Mucosa of descending colon (tissue), 3 donors: ENCODE data around the gene PLIN4. TPM values are rescaled to one million over a fixed set of nuclear protein-coding genes. Genes with fewer than 3 reads are reported as not detected.
A peak's percentile ranks its signal among the peaks of the same experiment; 100 is the strongest.

Experiments
- ATAC-seq: fragments of 200-7000 bp; cut with Tn5 transposase; one replicate; pipeline ENCODE4 v1.9.1; 2020; ENCODE audit warnings: mild to moderate bottlenecking, moderate library complexity
- DNase-seq, 3 donors: peaks; one replicate each; pipeline ENCODE4 v3.0.0-alpha.2; 2020
- H3K36me3 ChIP-seq: fragments of 200-600 bp; one replicate; pipeline ENCODE4 v1.8.0; 2021; ENCODE audit warnings: low read depth, mild to moderate bottlenecking
- H3K4me1 ChIP-seq: fragments of 200-600 bp; one replicate; pipeline ENCODE4 v1.8.0; 2021; ENCODE audit warnings: low read depth, mild to moderate bottlenecking
- H3K4me3 ChIP-seq: fragments of 200-600 bp; one replicate; pipeline ENCODE4 v1.8.0; 2021; ENCODE audit warnings: mild to moderate bottlenecking
- H3K9me3 ChIP-seq: fragments of 200-600 bp; one replicate; pipeline ENCODE4 v1.8.0; 2021; ENCODE audit warnings: mild to moderate bottlenecking
- CTCF ChIP-seq: fragments of 200-600 bp; IDR thresholded peaks from one replicate; pipeline ENCODE4 v1.8.0; 2022; ENCODE audit warnings: antibody characterized with exemption, mild to moderate bottlenecking
- intact Hi-C, 2 donors: fragments of 100-400 bp; cut with DNase I in 1 of 2; cut with micrococcal nuclease in 1 of 2; formaldehyde crosslinking; loops; one replicate each; pipeline versions ENCODE4 v1.11.0 to v1.11.1; 2022; cut with DNase I, micrococcal nuclease
- total RNA-seq, 3 donors: library from RNA; stranded (reverse); fragmentation: NEBNext Ultra II Directional in 2 of 3; extraction: Animal tissue kit (Norgen Biotek cat#: 25700) in 2 of 3; gene quantifications; one replicate each; pipeline versions ENCODE4 v1.2.1 to v1.2.4, GENCODE V29; 2021 to 2023
- donor health status: DM: no; HTN: no; CAD: no; lungs with moderate emphysema.
- donor health status: DM: no; HTN: no; CAD: no.
- donor health status: DM: no; HTN: yes; CAD: no.

Gene PLIN4
- total RNA-seq, 3 donors from 2014 or later = 2.8 to 90.0 (median 3.4) TPM

GRCh38 chr19:4473011-4473762 lies 45.1 kb downstream of the PLIN4 start:
- intact Hi-C loops = no loop called here
- DNase-seq = no peak
- peaks cover 6% of the 10 kb centered on the region for H3K36me3 ChIP-seq
- peak overlapping the region; percentile 83 for H3K4me3 ChIP-seq
- H3K9me3 ChIP-seq = no peaks in the 10 kb centered on the region
- ATAC-seq = no peak
- no peak for TF ChIP-seq CTCF
- H3K4me1 ChIP-seq = peaks cover 12% of the 10 kb centered on the region

- Histone ChIP-seq H3K4me1 (peaks cover 12% of the 10 kb centered on the region), H3K36me3 (peaks cover 6% of the 10 kb centered on the region), H3K9me3 (no peaks in the 10 kb centered on the region), H3K4me3 (peak within 1 kb of the TSS; percentile 83)
- TF ChIP-seq CTCF = no peak
- ATAC-seq (no peak), DNase-seq (peak in 2 of 3 donors; percentile 69 to 98)
- intact Hi-C loops = no loop called here
These were observed 45.9 kb downstream of the PLIN4 start, which contains the start of gene HDGFL2 for GRCh38 chr19:4472174-4472974. HDGFL2 (plus strand) TSS chr19:4472297; CDS start chr19:4472351, 54 bp downstream.

GRCh38 chr19:4471403-4472173 lies 46.7 kb downstream of the PLIN4 start:
- DNase-seq = peak; percentile 97 to 99 (median 98)
- no peak for TF ChIP-seq CTCF
- Histone ChIP-seq H3K36me3 (peaks cover 6% of the 10 kb centered on the region), H3K4me3 (peak overlapping the region; percentile 83), H3K9me3 (no peaks in the 10 kb centered on the region), H3K4me1 (peaks cover 12% of the 10 kb centered on the region)
- intact Hi-C loops = no loop called here
- ATAC-seq = peak; percentile 92

GRCh38 chr19:4467835-4468234 lies 50.5 kb downstream of the PLIN4 start:
- Histone ChIP-seq H3K4me1 (no peaks in the 10 kb centered on the region), H3K9me3 (no peaks in the 10 kb centered on the region), H3K4me3 (no peak overlapping the region), H3K36me3 (peaks cover 6% of the 10 kb centered on the region)
- intact Hi-C loops = no loop called here
- DNase-seq = no peak
- TF ChIP-seq CTCF = no peak
- ATAC-seq = no peak

GRCh38 chr19:4464815-4465581 lies 53.3 kb downstream of the PLIN4 start:
- no peak for TF ChIP-seq CTCF
- Histone ChIP-seq H3K4me3 (no peak overlapping the region), H3K4me1 (no peaks in the 10 kb centered on the region), H3K36me3 (no peaks in the 10 kb centered on the region), H3K9me3 (no peaks in the 10 kb centered on the region)
- ATAC-seq (no peak), DNase-seq (no peak)
- intact Hi-C loops = no loop called here
